Esophagus squamous epithelium (tissue), 5 donors: ENCODE results near the gene CLCN7. TPM values are rescaled to one million over a fixed set of nuclear protein-coding genes. Genes with fewer than 3 reads are reported as not detected.

Experiments
- DNase-seq: peaks from one replicate; lab custom pipeline; 2025; lab: John Stamatoyannopoulos, UW
- H3K27ac ChIP-seq, 4 donors: fragments of 200-600 bp; sonication (generic); one replicate each; pipeline ENCODE4 v1.5.1; 2016 to 2019; ENCODE audit warnings: mild to moderate bottlenecking in 1 of 4
- H3K27me3 ChIP-seq, 4 donors: fragments of 200-600 bp; sonication (generic); 1 replicate in 3 of 4; 2 replicates in 1 of 4; pipeline versions ENCODE4 v1.5.1 to v1.6.0; 2017 to 2021; ENCODE audit warnings: antibody characterized with exemption in 1 of 4
- H3K36me3 ChIP-seq, 3 donors: fragments of 200-600 bp; sonication (generic); one replicate each; pipeline ENCODE4 v1.5.1; 2016 to 2019
- H3K4me1 ChIP-seq, 3 donors: fragments of 200-600 bp; sonication (generic); one replicate each; pipeline ENCODE4 v1.5.1; 2017 to 2019
- H3K4me3 ChIP-seq, 4 donors: fragments of 200-600 bp; sonication (generic); 1 replicate in 3 of 4; 2 replicates in 1 of 4; pipeline ENCODE4 v1.5.1; 2016 to 2019; ENCODE audit warnings: mild to moderate bottlenecking in 2 of 4, moderate library complexity in 1 of 4
- H3K9me3 ChIP-seq, 3 donors: fragments of 200-600 bp; sonication (generic); one replicate each; pipeline ENCODE4 v1.5.1; 2016 to 2019
- CTCF ChIP-seq, 6 experiments: fragments of 450-650 bp in 4 of 6; fragments of 200-600 bp in 2 of 6; sonication (generic) in 2 of 6; IDR thresholded peaks; one replicate each; pipeline ENCODE4 v1.5.1; 2016 to 2019; ENCODE audit warnings: antibody characterized with exemption in 6 of 6, mild to moderate bottlenecking in 4 of 6, moderate library complexity in 4 of 6
- POLR2A ChIP-seq, 4 donors: fragments of 450-650 bp; IDR thresholded peaks; one replicate each; pipeline ENCODE4 v1.6.1; 2017; ENCODE audit warnings: antibody characterized with exemption in 4 of 4, mild to moderate bottlenecking in 4 of 4, moderate library complexity in 3 of 4
- WGBS, 2 donors: methylation state at CpG; one replicate each; pipeline ENCODE4 v1.1.5; 2018; 5-methylcytosine and 5-hydroxymethylcytosine counted together
- intact Hi-C: fragments of 100-400 bp; cut with DNase I; formaldehyde crosslinking; loops from one replicate; pipeline ENCODE4 v1.15.0; 2022
- total RNA-seq, 4 donors: library from RNA; depleted of rRNA; stranded (reverse); fragments of >200 nt; gene quantifications; one replicate each; pipeline ENCODE4 v1.1.0, GENCODE V29; 2016
- donor health status: DM: yes; HTN: yes; CAD: no.

CLCN7 gene
- total RNA-seq, 4 donors from 2014 or later = 21.5 to 41.2 (median 33.6) TPM

DNA sequence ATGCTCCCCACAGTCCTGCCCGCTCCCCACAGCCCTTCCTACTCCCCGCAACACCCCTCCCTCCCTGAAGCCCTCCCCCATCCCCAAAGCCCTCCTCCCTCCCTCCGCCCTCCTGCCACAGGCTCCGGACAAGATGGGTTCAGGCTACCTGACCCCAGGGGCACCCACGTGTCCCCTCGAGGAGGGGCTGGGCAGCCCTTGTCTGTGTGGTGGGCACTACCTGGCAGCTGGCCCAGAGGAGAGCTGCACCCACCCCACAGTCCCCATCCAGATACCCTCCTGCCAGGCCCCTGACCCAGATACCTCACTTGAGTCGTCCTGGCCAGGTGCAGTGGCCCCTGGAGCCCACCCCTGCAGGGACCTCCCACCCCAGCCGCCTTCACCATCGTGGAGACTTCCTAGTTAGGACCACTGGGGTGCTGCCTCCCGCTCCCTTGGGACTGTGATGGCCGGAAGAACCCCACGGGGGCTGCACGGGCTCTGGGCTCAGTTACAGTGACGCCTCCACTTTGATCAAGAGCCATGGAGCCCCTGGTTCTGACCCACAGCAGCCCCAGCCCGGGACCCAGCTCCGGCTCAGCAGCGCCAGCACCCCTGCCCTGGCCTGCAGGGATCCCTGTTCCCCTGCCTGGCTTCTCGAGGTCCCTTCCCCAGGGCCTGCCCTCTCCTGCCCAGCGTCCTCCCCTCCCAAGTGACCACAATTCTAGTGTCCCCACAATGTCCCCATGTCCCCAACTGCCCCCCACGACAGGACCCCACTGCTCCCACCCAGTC, 43.1 kb downstream of the CLCN7 start:
- H3K4me1 ChIP-seq = peaks cover 0 to 8% (median 0%) of the 10 kb centered on the region in 3 donors
- TF ChIP-seq CTCF (IDR thresholded peaks at IDR 0.05) (no peak), POLR2A (IDR thresholded peaks at IDR 0.05) (no peak)
- H3K36me3 ChIP-seq = no peaks in the 10 kb centered on the region
- 62% methylated on average over 6 to 11 of the region's 20 CpGs for WGBS, 2 donors
- H3K27me3 ChIP-seq = peaks cover 0 to 56% (median 0%) of the 10 kb centered on the region in 4 donors
- intact Hi-C loops = no loop called here
- no peak overlapping the region for H3K4me3 ChIP-seq
- no peak overlapping the region for H3K27ac ChIP-seq
- DNase-seq = no peak
- H3K9me3 ChIP-seq = no peaks in the 10 kb centered on the region

DNA sequence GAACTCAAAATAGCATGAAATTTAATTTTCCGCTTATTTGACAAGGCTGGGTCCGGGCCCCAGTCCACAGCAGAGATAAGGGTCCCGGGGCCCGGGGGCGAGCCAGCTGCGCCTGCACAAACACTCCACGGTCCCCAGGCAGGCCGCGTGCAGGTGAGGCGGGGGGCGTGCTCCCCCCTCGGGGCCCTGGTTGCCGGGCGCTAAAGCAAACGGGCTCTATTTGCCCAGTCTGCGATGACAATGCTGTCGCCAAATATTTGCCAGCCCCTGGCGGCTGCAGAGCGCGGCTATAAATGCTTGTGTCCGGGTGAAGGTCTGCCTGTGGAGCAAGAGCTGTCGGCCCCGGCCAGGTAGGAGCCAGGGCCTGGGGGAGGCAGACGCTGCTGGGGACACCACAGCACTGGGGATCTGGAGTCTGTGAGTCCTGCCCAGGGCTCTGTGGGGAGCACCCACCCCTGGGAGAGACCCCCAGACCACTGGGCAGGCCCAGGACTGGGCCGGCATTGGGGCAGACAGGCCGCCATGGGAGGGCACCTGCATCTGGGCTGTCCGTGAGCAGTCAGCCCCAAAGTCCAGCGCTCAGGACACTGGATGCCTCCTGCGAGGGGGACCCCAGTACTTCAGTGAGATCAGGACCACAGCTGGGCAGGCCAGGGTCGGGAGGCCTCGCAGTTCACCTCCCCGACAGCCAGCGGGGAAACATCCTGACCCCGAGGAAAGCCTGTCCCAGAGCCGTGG, 43.9 kb downstream of the CLCN7 start, which contains the start of gene PERCC1:
TSS of gene PERCC1 (plus strand) at position 320 of the 738 bp plus-strand sequence. CDS start 1,516 bp downstream, outside the sequence.
- H3K27me3 ChIP-seq = peaks cover 0 to 56% (median 0%) of the 10 kb centered on the region in 4 donors
- no peak within 1 kb of the TSS for H3K4me3 ChIP-seq
- TF ChIP-seq POLR2A (IDR thresholded peaks at IDR 0.05) (no peak), CTCF (IDR thresholded peaks at IDR 0.05) (no peak)
- intact Hi-C loops = no loop called here
- H3K36me3 ChIP-seq = no peaks in the 10 kb centered on the region
- H3K4me1 ChIP-seq = peaks cover 0 to 8% (median 0%) of the 10 kb centered on the region in 3 donors
- no peak for DNase-seq
- 33 to 56% methylated on average over 13 to 20 of the region's 35 CpGs for WGBS, 2 donors
- no peaks in the 10 kb centered on the region for H3K9me3 ChIP-seq
- H3K27ac ChIP-seq = no peak within 1 kb of the TSS

- peaks cover 0 to 56% (median 0%) of the 10 kb centered on the region in 4 donors for H3K27me3 ChIP-seq
- no peak overlapping the region for H3K4me3 ChIP-seq
- DNase-seq = no peak
- no peaks in the 10 kb centered on the region for H3K9me3 ChIP-seq
- H3K36me3 ChIP-seq = no peaks in the 10 kb centered on the region
- TF ChIP-seq CTCF (IDR thresholded peaks at IDR 0.05) (no peak), POLR2A (IDR thresholded peaks at IDR 0.05) (no peak)
- H3K4me1 ChIP-seq = peaks cover 0 to 8% (median 0%) of the 10 kb centered on the region in 3 donors
- intact Hi-C loops = no loop called here
- no peak overlapping the region for H3K27ac ChIP-seq
- no CpG with 5 or more reads among the region's 14 CpGs for WGBS, 2 donors
Measured at GRCh38 chr16:1430214-1430758, 44.5 kb downstream of the CLCN7 start.

GRCh38 chr16:1429631-1430030, 45.2 kb downstream of the CLCN7 start:
- 86 to 92% methylated on average over 5 to 9 of the region's 13 CpGs for WGBS, 2 donors
- H3K4me1 ChIP-seq = peaks cover 0 to 8% (median 0%) of the 10 kb centered on the region in 3 donors
- H3K27me3 ChIP-seq = peaks cover 0 to 56% (median 0%) of the 10 kb centered on the region in 4 donors
- intact Hi-C loops = no loop called here
- H3K27ac ChIP-seq = no peak overlapping the region
- H3K36me3 ChIP-seq = no peaks in the 10 kb centered on the region
- H3K4me3 ChIP-seq = no peak overlapping the region
- TF ChIP-seq CTCF (IDR thresholded peaks at IDR 0.05) = no peak
- TF ChIP-seq POLR2A (IDR thresholded peaks at IDR 0.05) = no peak
- H3K9me3 ChIP-seq = no peaks in the 10 kb centered on the region
- DNase-seq = no peak
